HUDEP-2 (cell line): ENCODE results near the gene DYRK4.
A peak's percentile ranks its signal among the peaks of the same experiment; 100 is the strongest.

Source experiments
- DNase-seq, 76 experiments: peaks; one replicate each; lab custom pipeline; 2025; ENCODE audit not compliant: unreplicated experiment in 76 of 76; lab: John Stamatoyannopoulos, UW

DYRK4 gene

DNA sequence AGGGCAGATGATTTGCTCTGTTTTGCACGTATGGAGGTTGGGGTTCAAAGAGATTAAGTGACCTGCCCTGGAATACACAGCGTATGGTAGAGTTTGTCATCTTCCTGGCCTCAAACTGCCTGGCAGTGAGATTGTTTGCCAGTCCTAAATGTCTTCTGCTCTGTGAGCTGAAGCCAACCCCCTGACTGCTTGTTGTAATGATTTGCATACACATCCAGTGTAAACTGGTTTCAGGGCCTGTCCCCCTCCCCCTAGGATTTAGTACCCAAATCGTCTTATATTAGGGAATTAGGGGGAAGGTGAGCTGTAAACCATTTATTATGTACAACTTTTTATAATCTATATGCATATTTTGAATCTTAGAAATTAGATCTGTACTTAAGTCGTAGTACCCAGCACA is 48.5 kb downstream of the DYRK4 start:
- no peak for DNase-seq

DNA sequence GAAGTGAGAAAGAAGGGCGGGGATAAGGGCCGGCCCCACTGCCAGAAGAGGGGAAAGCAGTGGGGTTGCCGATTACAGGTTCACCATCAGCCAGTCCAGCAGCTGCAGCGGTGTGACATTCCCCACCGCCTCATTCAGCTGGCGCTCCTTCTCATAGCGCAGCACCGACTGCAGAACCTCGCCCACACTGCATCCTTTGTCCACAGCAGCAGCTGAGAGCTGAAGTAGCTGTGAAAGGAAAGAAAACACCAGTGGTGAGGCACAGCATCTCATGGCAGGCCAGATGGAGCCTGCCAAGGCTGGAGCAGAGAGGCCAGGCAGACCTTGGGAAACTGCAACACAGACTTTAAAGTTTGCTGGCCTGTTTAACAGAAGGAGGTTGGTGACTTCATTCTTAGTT is 53.7 kb downstream of the DYRK4 start:
- DNase-seq: no peak

DNA sequence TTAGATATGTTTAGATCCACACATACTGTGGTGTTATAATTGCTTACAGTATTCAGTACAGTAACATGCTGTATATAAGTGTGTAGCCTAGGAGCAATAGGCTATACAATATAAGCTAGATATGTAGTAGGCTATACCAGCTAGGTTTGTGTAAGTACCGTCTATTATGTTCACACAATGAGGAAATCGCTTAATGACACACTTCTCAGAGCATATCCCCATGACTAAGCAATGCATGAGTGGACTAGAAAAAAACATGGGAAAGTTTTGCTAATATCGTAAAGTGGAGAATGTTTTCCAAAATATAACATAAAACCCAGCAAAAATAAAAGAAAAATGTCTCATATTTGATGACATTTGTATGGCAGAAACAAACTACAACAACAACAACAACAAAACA is 59.5 kb downstream of the DYRK4 start:
- no peak for DNase-seq

DNA sequence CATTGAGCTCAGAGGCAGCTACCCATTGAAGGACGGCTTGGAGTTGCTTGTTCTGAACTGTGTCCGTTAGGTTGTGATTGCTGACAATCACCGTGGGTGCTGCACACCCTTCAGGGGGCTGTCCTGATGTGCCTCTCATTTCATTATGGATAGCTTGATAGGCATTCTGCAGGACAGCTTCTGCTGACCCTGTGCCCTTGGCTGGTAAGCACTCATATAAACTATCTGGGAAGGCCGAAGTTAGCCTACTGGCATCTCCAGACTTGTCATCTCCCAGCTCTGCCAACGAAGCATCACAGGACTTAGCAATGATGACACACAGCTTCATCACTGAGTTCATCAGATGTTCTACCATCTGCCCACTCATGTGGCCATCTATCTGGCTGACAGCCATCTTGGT is 64.5 kb downstream of the DYRK4 start:
- no peak for DNase-seq

DNA sequence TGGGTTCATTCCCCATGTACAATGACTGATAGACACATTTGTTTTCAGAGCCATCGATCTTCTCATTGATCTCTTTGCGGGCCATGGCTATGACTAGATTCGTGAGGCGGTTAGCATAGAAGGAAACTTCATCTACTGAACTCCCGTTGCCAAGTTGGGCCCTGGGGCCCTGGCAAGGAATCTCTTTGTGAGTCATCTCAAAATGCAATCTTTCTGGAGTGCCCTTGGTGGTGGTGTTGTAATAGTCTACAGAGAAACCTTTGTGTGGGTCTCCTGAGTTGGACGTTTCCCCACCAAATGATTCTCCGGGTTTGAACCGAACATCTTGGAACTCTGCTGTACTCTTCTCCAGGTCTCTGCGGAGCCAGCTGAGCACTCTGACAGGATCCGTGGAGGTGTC is 66.4 kb downstream of the DYRK4 start:
- no peak for DNase-seq

DNA sequence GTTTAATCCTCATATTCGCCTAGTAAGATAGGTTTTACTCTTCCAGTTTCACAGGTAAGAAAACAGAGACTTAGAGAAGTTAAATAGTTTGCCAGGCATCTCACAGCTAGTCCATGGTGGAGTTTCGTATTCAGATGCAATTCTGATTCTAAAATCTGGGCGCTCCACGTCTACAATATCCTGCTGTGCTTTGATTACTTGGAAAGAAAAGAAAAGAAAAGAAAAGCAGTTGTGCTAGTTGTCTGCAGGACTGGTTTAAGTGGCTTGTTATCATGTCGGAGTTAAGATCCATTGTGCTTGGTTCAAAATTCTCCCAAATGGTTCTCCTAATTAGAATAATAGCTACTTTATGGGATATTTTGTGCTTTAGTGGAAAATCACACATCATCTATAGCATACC is 68.3 kb downstream of the DYRK4 start:
- no peak for DNase-seq

DNA sequence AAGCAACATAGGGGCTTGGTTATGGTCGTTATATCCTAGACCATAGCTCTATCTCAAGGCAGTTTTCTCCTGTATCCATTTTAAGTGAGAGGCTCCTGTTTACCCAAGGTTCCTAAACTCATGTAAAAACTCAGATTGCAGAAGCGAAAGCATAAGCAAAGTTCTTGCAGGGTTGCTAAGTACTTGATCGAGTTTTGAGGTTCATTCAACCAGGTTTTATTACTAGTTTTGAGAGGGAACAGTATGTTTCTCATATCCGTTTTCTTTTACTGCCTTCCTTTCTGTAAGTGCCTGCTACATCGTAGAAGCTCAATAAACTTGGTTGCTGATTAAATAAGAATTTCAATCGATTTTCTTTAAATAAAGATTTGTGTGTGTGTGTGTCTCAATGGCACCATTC is 81.7 kb downstream of the DYRK4 start:
- DNase-seq: no peak

DNA sequence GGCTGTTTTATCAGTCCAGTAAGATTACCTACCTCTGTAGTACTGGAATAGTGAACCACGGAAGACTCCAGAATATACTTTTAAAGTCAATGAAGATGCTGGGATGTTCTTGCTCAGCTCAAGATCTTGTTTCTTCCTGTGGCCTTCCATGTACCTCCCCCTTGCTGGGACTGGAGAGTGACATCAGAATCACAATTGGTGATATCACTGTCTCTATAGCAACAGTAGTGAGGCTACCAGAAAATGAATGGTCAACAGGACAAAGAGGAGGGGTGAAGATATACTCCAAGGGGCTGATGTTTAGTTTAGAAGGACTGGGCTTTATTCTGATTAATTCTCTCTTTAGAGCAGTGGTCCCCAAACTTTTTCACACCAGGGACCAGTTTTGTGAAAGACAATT is 83.0 kb downstream of the DYRK4 start:
- no peak for DNase-seq

DNA sequence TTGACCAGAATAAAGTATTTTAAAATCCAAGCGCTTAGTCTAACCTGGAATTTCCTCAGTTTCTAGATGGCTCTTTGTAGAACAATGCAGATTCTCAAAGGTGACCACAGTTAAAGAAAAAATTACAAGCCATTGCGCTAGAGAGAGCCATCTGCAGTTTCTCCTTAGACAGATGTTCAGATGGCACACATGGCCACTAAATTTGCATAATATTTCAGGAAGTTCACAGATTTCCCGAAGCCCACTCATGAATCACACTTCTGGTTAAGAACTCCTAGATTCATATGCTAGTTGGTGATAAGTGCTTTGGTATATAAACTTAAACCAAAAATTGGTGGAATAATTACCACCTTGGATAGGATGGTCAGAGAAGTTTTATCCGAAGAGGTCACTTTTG is 86.1 kb downstream of the DYRK4 start:
- DNase-seq: no peak

DNA sequence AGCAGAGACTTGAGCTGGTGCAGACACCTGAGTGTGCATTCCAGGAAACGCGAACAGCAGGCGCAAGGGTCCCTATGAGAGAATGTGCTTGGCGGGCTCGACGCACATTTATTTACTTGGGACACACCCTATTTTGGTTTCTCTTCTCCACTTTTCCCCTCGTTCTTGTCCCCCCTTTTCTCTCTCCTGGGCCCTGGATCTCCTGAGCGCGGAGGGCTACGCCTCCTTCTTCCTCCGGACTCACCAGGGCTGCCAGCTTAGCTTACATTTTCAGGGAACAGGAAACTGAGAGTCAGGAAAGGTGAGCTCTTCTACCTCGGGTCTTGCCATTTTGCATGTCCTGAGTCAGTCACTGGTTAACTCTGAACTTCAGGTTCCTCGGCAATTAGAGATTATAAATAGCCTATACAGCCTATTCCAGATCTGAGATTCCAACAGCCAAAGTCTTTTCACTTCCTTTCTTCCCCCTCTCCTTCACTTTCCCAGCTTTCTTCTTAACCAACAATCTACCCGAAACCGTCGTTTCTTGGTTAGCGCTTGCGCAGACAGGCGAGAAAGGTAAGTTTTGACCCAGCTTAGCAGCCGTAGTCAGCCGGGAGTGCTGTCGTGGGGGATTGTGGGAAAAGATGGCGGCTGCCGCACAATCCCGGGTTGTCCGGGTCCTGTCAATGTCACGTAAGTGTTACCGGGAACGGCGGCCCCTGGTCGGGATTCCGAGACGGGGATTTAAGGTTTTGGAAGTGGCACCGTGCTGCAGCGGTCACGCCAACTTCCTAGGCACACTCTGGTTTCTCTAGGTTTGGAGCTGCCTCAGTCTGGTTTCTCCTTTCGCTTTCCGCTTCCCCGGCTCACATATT is 86.7 kb downstream of the DYRK4 start, which contains the start of the genes AKAP3 and NDUFA9:
Gene AKAP3 (minus strand): TSS at position 551 of the 857 bp plus-strand sequence. CDS start 10,855 bp downstream, outside the sequence.
Gene NDUFA9 (plus strand): TSS at position 614 of the 857 bp plus-strand sequence. CDS start 13 bp downstream, at position 627.
- peak in 75 of 76 experiments; percentile 4 to 83 (median 67) for DNase-seq

DNA sequence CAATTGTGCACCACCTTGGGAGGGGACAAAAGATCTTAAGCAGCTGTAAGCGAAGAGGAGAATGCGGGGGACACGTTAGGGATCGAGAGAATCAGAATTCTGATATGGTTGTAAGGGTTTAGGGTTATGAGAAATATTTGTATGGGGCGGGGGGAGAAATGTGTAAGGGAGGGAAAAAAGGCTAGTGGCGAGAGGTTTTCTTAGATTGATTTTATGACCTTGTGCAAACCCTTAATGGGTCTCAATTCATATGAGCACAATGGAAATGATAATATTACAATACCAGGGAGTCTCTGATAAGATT is 87.3 kb downstream of the DYRK4 start:
- no peak for DNase-seq

DNA sequence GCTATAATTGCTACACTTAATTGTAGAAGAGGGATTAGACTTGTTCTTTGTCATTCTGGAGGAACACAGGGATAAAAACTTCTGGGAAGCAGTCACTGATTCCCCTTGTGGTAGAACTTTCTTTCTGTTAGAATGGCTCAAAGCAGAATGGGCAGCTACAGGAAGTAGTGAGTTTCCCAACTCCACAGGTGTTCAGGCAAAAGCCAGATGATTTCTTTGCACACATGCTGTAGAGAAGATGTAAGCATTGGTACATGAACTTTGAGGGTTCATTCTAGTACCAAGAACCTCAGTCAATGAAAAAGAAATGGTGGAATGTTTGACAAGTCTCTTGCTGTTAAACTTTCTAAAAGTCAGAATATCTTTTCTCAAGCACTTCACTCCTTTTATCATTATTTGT is 91.2 kb downstream of the DYRK4 start:
- DNase-seq: no peak

DNA sequence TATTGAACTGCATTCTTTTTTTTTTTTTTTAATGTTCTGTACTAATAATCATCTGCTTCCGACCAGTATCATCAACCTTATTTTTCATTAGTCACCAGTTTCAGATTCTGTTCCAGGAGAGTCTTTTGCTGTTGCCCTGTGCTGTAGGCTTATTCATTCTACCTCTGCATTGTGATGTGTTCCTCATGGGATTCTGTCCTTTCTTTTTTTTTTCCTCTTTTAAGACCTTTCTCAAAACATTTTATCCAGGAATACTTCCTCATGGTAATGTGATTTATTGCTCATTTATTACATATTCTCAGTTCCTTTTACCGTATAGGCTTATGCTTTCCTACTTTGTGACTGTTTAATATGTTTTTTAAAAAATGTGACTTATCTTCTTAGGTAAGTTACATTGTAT is 91.7 kb downstream of the DYRK4 start:
- DNase-seq: no peak
